GM13977 (cell line): ENCODE results near the gene FASTK.

Experiments used
- DNase-seq: peaks from one replicate; pipeline ENCODE4 v3.0.0; 2012; ENCODE audit warnings: low spot score
- in situ Hi-C: fragments of 300-500 bp; cut with MboI; formaldehyde crosslinking; loops from one replicate; pipeline ENCODE4 v1.12.0; 2022; ENCODE audit warnings: low sequenced_read_pairs, low pct_unique_long_range_greater_than_20kb, mixed read lengths, inconsistent platforms; ENCODE audit not compliant: unreplicated experiment
- TF ChIP-seq, protein P1 (sequence below): IDR thresholded peaks from 2 replicates; pipeline ENCODE4 v1.5.1; 2012; ENCODE audit warnings: mild to moderate bottlenecking, control low read depth; ENCODE audit not compliant: insufficient read depth; ENCODE audit errors: extremely low read depth, missing control alignments

Gene FASTK

DNA sequence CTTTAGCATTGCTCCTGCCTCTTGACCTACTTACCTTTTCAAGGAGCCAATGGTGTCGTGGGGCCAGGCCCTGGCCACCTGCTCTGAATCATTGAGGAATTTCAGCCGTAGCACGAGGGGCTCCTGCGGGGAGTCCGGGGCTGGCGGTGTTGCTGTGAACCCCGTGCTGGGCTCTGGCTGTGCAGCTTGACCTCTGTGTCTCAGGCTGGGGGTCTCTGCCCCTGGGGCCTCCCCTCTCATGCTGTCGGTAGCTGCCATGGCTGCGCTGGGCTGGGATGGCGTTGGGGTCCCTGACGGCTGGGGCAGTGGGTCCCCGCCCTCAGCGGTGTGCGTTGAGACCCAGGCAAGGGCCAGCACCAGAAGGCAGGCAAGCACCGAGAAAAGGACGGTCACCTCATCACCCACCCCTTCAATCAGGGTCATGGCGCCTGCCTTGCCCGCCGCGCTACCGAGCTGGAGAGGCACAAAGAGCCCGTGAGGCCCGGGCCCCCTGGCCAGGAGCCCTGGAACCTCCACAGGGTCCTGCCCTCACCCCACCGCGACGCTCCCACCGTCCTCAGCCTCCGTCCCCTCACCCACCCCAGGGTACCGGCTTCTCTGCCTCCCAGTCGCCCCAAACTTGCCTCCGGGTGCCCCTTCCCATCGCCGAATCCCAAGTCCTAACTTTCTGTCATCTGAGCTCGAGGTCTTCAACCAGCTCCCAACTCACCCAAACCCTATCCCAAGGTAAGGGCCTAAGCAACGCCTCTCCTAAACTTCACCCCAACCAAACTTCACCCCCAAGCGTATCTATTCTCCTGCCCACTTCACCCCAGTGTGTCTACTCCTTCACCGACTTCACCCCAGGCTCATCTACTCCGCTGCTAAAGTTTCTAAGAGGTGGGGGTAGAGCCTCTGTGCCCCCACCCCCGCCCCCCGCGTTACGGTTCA is 1.8 kb upstream of the FASTK start:
- in situ Hi-C loops = no loop called here
- DNase-seq = no peak
- TF ChIP-seq, protein P1, sequence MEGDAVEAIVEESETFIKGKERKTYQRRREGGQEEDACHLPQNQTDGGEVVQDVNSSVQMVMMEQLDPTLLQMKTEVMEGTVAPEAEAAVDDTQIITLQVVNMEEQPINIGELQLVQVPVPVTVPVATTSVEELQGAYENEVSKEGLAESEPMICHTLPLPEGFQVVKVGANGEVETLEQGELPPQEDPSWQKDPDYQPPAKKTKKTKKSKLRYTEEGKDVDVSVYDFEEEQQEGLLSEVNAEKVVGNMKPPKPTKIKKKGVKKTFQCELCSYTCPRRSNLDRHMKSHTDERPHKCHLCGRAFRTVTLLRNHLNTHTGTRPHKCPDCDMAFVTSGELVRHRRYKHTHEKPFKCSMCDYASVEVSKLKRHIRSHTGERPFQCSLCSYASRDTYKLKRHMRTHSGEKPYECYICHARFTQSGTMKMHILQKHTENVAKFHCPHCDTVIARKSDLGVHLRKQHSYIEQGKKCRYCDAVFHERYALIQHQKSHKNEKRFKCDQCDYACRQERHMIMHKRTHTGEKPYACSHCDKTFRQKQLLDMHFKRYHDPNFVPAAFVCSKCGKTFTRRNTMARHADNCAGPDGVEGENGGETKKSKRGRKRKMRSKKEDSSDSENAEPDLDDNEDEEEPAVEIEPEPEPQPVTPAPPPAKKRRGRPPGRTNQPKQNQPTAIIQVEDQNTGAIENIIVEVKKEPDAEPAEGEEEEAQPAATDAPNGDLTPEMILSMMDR = no peak

DNA sequence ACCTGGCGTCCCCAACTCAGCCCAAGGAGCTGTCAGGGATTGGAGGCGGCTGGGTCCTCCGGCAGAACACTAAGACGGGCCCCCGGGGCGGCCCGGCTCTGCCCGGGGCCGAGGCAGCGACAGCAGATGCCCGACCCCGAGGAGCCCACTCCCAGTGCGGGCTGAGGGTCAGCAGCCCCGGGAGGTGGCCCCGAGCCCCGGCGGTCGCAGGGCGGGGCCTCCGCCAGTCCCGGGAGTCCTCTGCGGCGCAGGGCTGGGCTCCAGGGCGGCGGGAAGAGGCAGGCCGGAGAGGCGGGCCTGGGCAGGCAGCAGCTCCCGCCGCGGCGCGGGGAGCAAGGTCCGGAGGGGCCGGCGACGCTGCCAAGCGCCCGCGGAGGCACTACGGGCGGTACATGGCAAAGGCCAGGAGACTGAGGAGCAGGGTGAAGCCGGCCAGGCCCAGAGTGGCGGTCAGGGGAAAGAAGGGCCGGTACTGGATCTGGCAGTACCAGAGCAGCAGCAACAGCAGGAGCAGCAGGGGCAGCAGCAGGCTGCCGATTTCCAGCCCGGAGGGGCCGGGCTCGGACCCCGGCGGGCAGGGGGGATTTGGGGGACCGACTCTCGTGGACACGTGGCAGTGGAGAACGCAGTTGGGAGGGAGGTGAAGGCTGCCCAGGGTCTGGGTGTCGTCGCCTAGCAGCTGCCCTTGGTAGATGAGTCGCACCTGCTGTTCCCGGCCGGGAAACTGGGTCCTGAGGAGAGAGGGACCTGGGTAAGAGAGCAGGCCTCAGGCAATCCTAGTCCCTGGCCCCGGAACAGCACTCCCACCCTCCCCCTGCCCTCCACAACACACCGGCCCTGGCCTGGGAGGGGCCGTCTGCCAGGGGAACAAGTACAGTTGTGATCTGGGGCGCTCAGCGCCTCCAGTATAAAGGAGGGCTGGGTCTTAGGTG is 827 bp upstream of the FASTK start:
- DNase-seq = no peak
- TF ChIP-seq, protein P1 = no peak
- in situ Hi-C loops = no loop called here

DNA sequence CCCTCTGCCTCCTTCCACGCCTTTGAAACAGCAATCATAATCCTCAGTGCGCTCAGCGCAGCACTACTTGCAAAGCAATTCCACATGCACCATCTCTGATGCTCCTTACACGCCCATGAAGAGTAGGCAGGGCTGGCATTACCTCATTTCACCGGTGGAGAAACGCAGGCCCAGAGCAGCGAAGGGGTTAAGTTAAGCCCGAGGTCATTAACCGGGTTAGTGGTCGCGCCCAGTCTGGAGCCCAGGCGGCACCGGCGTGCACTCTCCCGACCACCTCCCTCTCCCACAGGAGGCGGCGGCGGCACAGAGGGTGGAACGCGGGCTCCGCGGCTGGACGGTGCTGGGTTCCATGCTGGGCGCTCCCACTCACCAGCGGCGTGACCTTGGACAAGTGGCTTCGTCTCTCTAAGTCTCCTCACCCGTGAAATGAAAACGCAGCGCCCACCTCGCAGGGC is 515 bp downstream of the FASTK start:
- TF ChIP-seq, protein P1 = no peak
- in situ Hi-C loops = no loop called here
- DNase-seq = no peak

DNA sequence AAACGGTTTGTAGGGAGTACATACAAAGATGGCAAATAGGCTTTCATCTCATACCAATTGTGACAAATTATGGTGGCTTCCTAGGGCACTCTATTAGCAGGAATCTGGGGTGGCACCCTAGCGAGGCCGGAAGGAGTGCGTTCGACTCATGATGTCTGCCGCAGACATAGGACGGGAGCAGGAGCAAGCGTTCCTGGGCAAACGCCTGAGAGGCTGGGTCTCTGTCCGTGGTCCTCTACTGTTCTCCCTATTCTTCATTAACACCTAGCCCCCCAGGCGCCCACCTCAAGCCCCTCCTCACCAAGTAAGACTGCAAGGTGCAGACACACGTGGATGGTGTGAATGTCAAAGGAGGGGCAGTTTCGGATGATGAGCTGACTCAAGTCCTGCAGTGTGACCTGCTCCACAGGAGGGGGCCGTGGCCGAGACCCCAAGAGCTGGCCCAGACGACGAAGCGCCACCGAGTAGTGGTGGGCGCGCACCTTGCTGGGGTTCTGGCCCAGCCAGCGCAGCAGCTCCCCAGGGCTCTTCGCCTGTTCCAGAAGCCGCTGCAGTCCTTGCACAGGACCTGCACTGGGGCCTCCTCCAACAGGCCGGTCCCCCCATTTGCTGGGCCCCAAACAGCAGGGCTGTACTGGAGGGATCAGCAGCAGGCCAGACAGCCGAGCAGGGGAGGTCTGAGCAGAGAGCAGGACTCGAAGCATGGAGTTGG is 1.3 kb downstream of the FASTK start:
- DNase-seq = no peak
- TF ChIP-seq, protein P1 = no peak
- in situ Hi-C loops = no loop called here

DNA sequence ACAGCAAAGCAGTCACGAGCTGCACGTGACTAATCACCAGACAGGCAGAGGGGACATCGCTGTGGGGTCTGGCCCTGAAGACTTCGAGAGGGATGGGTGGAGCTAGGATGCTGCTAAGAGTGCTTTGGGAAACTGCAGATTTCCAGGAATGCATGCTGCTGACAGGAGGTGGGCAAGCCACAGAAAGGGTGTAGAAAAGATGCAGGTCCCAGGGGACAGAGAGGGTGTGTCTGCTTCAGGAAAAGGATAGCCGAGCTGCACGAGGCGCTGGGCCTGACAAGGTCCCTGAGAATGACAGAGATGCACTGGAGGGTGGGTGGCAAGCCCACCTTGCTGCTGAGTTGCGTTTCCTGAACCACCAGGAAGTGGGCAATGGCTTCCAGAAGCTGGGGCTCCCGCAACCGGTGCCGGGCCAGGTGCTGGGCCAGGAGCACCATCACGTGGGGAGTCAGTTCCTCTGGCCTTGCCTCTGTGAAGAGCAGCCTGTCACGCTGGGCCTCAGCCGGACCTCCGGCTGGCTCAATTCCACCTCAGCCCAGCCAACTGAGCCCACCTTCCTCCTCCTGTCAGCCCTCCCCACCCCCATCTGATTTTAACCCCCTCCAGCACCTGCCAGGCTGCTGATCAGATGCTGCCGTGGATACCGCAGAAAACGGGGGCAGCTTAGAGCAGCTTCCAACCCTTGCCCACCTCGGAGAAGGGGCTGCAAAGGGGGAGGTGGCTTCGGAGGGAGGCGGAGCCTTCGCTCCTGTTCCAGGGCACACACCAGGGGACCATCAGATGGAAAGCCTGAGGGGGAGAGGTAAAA is 2.2 kb downstream of the FASTK start:
- in situ Hi-C loops = no loop called here
- TF ChIP-seq, protein P1 = no peak
- DNase-seq = no peak
